ENCODE results near the gene PCNA.

PCNA gene

DNA sequence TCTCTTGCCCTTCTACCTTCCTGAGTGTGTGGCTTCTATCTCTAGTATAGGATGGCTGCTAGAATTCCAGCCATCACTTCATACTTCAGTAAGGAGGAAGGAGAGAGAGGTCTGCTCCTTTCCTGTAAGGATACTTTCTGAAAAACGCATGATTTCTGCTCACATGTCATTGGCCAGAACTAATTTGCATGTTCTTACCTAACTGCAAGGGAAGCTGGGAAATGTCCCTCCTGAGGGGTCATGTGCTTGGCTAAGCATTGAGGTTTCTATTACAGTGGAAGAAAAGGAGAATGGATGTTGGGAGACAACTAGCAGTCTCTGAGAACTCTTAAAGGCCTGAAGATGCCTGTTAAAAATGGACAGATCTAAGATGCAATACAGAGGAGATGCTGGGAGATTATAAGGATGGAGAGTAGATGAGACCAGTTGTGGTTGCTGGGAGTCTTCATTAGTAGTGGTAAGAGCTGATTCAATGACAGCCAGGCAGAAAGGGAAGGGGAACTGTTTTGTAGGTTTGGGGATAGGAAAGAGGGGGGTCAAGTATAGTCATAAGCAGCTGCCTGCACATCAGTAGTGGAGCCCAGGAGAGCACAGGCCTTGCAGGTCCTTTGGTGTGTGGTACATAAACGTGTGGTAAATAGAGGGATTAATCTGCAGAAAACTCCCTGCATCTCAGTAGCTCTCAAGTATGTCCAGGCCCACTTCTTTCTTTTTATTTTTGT lies 27.3 kb upstream of the PCNA start:
- Histone ChIP-seq H3K27me3 (no peaks in the 10 kb centered on the region), H3K27ac (peak overlapping the region; percentile 93), H3K36me3 (no peaks in the 10 kb centered on the region), H3K4me1 (ENCODE audit: control insufficient read depth in 1 of 2, insufficient read depth in 1 of 2, low read depth in 1 of 2, low read length in 1 of 2) (peaks cover 47 to 48% of the 10 kb centered on the region in 2 experiments), H3K4me3 (ENCODE audit: low read depth in 1 of 2, low read length in 1 of 2) (peak overlapping the region in 1 of 2 experiments; percentile 42), H3K9me3 (no peaks in the 10 kb centered on the region)
- TF ChIP-seq, protein P1, sequence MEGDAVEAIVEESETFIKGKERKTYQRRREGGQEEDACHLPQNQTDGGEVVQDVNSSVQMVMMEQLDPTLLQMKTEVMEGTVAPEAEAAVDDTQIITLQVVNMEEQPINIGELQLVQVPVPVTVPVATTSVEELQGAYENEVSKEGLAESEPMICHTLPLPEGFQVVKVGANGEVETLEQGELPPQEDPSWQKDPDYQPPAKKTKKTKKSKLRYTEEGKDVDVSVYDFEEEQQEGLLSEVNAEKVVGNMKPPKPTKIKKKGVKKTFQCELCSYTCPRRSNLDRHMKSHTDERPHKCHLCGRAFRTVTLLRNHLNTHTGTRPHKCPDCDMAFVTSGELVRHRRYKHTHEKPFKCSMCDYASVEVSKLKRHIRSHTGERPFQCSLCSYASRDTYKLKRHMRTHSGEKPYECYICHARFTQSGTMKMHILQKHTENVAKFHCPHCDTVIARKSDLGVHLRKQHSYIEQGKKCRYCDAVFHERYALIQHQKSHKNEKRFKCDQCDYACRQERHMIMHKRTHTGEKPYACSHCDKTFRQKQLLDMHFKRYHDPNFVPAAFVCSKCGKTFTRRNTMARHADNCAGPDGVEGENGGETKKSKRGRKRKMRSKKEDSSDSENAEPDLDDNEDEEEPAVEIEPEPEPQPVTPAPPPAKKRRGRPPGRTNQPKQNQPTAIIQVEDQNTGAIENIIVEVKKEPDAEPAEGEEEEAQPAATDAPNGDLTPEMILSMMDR (IDR thresholded peaks at IDR 0.05), result no peak

DNA sequence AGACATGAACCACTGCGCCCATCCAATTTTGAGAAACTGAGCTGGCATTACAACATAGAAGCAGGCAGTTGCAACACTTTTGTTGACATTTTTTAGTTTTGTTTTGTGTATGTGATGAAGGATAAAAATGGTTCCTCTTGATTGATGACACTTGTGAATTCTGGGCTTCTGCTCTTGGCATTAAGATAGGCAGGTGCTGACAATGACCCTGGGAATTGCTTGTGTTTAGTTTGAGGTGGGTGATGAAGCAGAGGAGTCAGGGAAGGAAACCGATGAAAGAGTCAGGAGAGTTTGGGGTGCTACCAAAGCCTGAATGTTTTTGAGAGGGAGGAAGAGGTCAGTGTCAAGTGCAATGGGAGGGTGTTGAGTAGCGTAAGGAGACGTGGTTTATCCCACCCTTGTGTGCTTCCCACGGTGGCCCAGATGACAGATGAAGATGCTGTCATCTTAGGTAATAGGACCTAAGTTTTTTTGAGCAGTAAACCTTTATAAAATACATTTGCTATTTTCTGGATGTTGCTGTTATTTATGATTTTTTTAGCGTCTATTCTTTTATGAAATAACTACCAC lies 26.4 kb upstream of the PCNA start:
- Histone ChIP-seq H3K9me3 (no peaks in the 10 kb centered on the region), H3K27me3 (no peaks in the 10 kb centered on the region), H3K4me1 (ENCODE audit: control insufficient read depth in 1 of 2, insufficient read depth in 1 of 2, low read depth in 1 of 2, low read length in 1 of 2) (peaks cover 47 to 48% of the 10 kb centered on the region in 2 experiments), H3K27ac (peak overlapping the region; percentile 93), H3K4me3 (ENCODE audit: low read depth in 1 of 2, low read length in 1 of 2) (peak overlapping the region; percentile 42 to 44), H3K36me3 (no peaks in the 10 kb centered on the region)
- TF ChIP-seq, protein P1 (IDR thresholded peaks at IDR 0.05), result no peak

DNA sequence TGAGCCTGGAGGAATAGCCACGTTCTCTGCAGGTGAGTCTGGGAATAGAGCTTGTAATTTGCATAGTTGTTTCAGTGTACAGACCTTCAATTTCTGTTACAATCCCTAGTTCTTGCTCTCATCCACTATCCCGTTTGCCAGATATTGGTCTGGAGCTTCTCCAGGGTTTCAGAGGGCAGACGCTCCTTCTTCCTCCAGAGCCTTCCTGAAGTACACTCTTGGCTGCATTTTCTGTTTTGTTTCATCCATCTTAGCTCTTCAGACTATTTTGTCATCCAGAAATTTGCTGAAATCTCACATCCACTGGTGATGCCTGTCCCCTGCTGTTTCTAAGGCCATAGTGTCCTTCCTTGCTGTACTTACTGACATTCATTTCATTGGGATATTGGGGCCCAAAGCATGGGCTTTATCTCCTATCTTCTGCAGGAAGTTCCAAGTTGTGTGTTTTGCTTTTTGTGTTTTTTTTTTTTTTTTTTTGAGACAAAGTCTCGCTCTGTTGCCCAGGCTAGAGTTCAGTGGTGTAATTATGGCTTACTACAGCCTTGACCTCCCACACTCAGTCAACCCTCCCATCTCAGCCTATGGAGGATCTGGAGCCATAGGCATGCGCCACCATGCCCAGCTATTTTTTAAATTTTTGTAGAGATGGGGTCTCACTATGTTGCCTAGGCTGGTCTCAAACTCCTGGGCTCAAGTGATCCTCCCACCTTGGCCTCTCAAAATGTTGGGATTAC lies 25.8 kb upstream of the PCNA start:
- Histone ChIP-seq H3K36me3 (no peaks in the 10 kb centered on the region), H3K9me3 (no peaks in the 10 kb centered on the region), H3K27me3 (no peaks in the 10 kb centered on the region), H3K27ac (peak overlapping the region; percentile 93), H3K4me3 (ENCODE audit: low read depth in 1 of 2, low read length in 1 of 2) (peak overlapping the region; percentile 42 to 44), H3K4me1 (ENCODE audit: control insufficient read depth in 1 of 2, insufficient read depth in 1 of 2, low read depth in 1 of 2, low read length in 1 of 2) (peaks cover 47 to 48% of the 10 kb centered on the region in 2 experiments)
- TF ChIP-seq, protein P1 (IDR thresholded peaks at IDR 0.05), result no peak

DNA sequence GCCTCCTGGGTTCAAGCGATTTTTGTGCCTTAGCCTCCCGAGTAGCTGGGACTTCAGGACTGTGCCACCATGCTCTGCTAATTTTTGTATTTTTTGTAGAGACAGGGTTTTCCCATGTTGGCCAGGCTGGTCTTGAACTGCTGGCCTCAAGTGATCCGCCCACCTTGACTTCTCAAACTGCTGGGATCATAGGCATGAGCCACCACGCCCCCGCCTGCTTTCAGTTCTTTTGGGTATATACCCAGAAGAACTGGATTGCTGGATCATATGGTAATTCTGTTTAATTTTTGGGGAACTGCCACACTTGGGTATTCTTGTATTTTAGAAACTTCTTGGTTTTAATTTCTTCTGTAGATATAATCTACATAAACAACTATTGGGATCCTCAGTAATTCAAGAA lies 24.1 kb upstream of the PCNA start:
- Histone ChIP-seq H3K27ac (peak overlapping the region; percentile 93), H3K4me1 (ENCODE audit: control insufficient read depth in 1 of 2, insufficient read depth in 1 of 2, low read depth in 1 of 2, low read length in 1 of 2) (peaks cover 47 to 52% of the 10 kb centered on the region in 2 experiments), H3K9me3 (no peaks in the 10 kb centered on the region), H3K4me3 (ENCODE audit: low read depth in 1 of 2, low read length in 1 of 2) (no peak overlapping the region), H3K27me3 (no peaks in the 10 kb centered on the region), H3K36me3 (no peaks in the 10 kb centered on the region)
- TF ChIP-seq, protein P1 (IDR thresholded peaks at IDR 0.05), result no peak

DNA sequence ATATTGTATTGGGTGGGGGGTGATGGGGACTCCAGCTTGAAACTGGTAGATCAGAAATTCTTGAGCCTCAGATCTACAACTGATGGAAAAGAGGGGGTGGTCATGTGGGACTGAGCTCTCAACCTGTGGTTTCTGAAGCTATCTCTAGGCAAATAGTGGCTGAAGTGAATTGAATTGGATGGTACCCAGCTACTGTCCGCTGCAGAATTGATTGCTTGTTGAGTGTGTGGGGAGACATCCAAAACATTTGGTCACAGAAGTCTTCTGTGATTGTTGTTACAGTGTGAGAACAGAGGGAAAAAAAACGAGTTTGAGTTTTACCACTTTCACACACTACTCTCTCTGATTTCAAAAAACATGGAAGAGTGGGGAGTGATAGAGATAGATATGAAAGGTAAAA lies 21.9 kb upstream of the PCNA start:
- H3K27ac ChIP-seq, result no peak overlapping the region
- TF ChIP-seq, protein P1 (IDR thresholded peaks at IDR 0.05), result no peak
- H3K27me3 ChIP-seq, result no peaks in the 10 kb centered on the region
- H3K36me3 ChIP-seq, result no peaks in the 10 kb centered on the region
- peaks cover 27 to 35% of the 10 kb centered on the region in 2 experiments for H3K4me1 ChIP-seq (ENCODE audit: control insufficient read depth in 1 of 2, insufficient read depth in 1 of 2, low read depth in 1 of 2, low read length in 1 of 2)
- H3K9me3 ChIP-seq, result no peaks in the 10 kb centered on the region
- no peak overlapping the region for H3K4me3 ChIP-seq (ENCODE audit: low read depth in 1 of 2, low read length in 1 of 2)
